GM18873 (cell line): Measurements from ENCODE around the gene RPL39L.

Experiments
- ATAC-seq: cut with Tn5 transposase; IDR thresholded peaks from one replicate; pipeline ENCODE4 v1.9.1; 2021; ENCODE audit warnings: mild to moderate bottlenecking, moderate library complexity, moderate number of reproducible peaks; ENCODE audit not compliant: unreplicated experiment, low FRiP score

Gene RPL39L

GRCh38 chr3:187102073-187102634, 37.1 kb downstream of the RPL39L start:
- no peak for ATAC-seq

- ATAC-seq, result no peak
Measured at GRCh38 chr3:187101184-187102072, 37.9 kb downstream of the RPL39L start.

- no peak for ATAC-seq
Measured at GRCh38 chr3:187098923-187099512, 40.3 kb downstream of the RPL39L start.

- ATAC-seq, result no peak
Measured at GRCh38 chr3:187093320-187093719, 46.0 kb downstream of the RPL39L start.

- ATAC-seq, result no peak
Measured at GRCh38 chr3:187088701-187089100, 50.6 kb downstream of the RPL39L start.

GRCh38 chr3:187086831-187087230, 52.5 kb downstream of the RPL39L start:
- ATAC-seq, result no peak

- no peak for ATAC-seq
Measured at GRCh38 chr3:187085933-187086332, 53.4 kb downstream of the RPL39L start.

GRCh38 chr3:187085021-187085666, 54.2 kb downstream of the RPL39L start:
- ATAC-seq, result no peak

- ATAC-seq, result no peak
Measured at GRCh38 chr3:187084580-187084979, 54.7 kb downstream of the RPL39L start.

- ATAC-seq, result no peak
Measured at GRCh38 chr3:187084126-187084525, 55.2 kb downstream of the RPL39L start.

GRCh38 chr3:187082758-187083375, 56.4 kb downstream of the RPL39L start:
- no peak for ATAC-seq

- no peak for ATAC-seq
Measured at GRCh38 chr3:187080799-187081450, 58.4 kb downstream of the RPL39L start.

GRCh38 chr3:187079090-187080022, 59.9 kb downstream of the RPL39L start:
- no peak for ATAC-seq

- no peak for ATAC-seq
Measured at GRCh38 chr3:187077537-187077936, 61.8 kb downstream of the RPL39L start.

- ATAC-seq, result no peak
Measured at GRCh38 chr3:187077085-187077484, 62.2 kb downstream of the RPL39L start.

- no peak for ATAC-seq
Measured at GRCh38 chr3:187076297-187076696, 63.0 kb downstream of the RPL39L start.

- ATAC-seq, result no peak
Measured at GRCh38 chr3:187074846-187075245, 64.5 kb downstream of the RPL39L start.

GRCh38 chr3:187073581-187074098, 65.7 kb downstream of the RPL39L start:
- ATAC-seq, result no peak

- no peak for ATAC-seq
Measured at GRCh38 chr3:187072511-187072910, 66.8 kb downstream of the RPL39L start.
